HepG2 (cell line): ENCODE data around the gene RAB23. TPM values are rescaled to one million over a fixed set of nuclear protein-coding genes. Genes with fewer than 3 reads are reported as not detected.

ENCODE experiments used
- ETV6 ChIP-seq: sonication (generic); formaldehyde crosslinking; conservative IDR thresholded peaks from 2 replicates; pipeline ENCODE4 v1.4.0; 2020; ENCODE audit warnings: missing genetic modification reagents
- HNRNPL ChIP-seq: fragments of 200-400 bp; formaldehyde crosslinking; IDR thresholded peaks from 2 replicates; pipeline ENCODE4 v1.6.1; 2017; ENCODE audit warnings: mild to moderate bottlenecking, low read depth, low read length
- KDM2A ChIP-seq: sonication (generic); formaldehyde crosslinking; IDR thresholded peaks from 2 replicates; pipeline ENCODE4 v1.4.0; 2020; ENCODE audit warnings: low read depth, missing genetic modification reagents, borderline replicate concordance
- RELA ChIP-seq: sonication (generic); formaldehyde crosslinking; IDR thresholded peaks from 2 replicates; pipeline ENCODE4 v1.4.0; 2020; ENCODE audit warnings: missing genetic modification reagents
- TFDP1 ChIP-seq: IDR thresholded peaks from 2 replicates; pipeline ENCODE4 v1.6.1; 2016; ENCODE audit warnings: missing compliant biosample characterization, missing genetic modification reagents, borderline replicate concordance
- ZBTB7A ChIP-seq: sonication (generic); formaldehyde crosslinking; IDR thresholded peaks from 2 replicates; pipeline ENCODE4 v1.8.0; 2022; ENCODE audit warnings: mild to moderate bottlenecking, missing genetic modification reagents
- ZNF660 ChIP-seq: sonication (generic); formaldehyde crosslinking; IDR thresholded peaks from 2 replicates; pipeline ENCODE4 v1.5.1; 2020; ENCODE audit warnings: mild to moderate bottlenecking, low read depth, missing genetic modification reagents, borderline replicate concordance
- ZNF747 ChIP-seq: sonication (generic); formaldehyde crosslinking; IDR thresholded peaks from 2 replicates; pipeline ENCODE4 v1.8.1; 2023; ENCODE audit warnings: missing genetic modification reagents, mild to moderate bottlenecking, borderline replicate concordance
- ZNF788 ChIP-seq: sonication (generic); formaldehyde crosslinking; IDR thresholded peaks from 2 replicates; pipeline ENCODE4 v1.5.0; 2020; ENCODE audit warnings: mild to moderate bottlenecking, missing genetic modification reagents, borderline replicate concordance
- polyA plus RNA-seq, 8 experiments: library from polyadenylated mRNA; depleted of rRNA in 3 of 8; stranded (reverse) in 7 of 8; unstranded in 1 of 8; fragments of >200 nt; fragmentation: Illumina TruSeq in 4 of 8; extraction: Trizol in 4 of 8; gene quantifications; 2 replicates each; pipeline versions ENCODE4 v1.2.1 to v1.2.3, GENCODE V29; 2011 to 2016; ENCODE audit warnings: low read depth in 4 of 8, missing spikeins in 1 of 8, mixed read lengths in 1 of 8; ENCODE audit not compliant: insufficient read depth in 1 of 8
- total RNA-seq, 5 experiments: library from RNA; depleted of rRNA; stranded (reverse); fragments of >200 nt; fragmentation: Illumina TruSeq; extraction: Trizol; gene quantifications; 2 replicates each; pipeline ENCODE4 v1.2.3, GENCODE V29; 2016; ENCODE audit warnings: low read depth in 1 of 5
- TF ChIP-seq, protein P1 (sequence below): sonication (generic); formaldehyde crosslinking; IDR thresholded peaks from 2 replicates; pipeline ENCODE4 v1.5.0; 2020; ENCODE audit warnings: missing genetic modification reagents
- TF ChIP-seq, protein P2 (sequence below): sonication (generic); formaldehyde crosslinking; IDR thresholded peaks from 2 replicates; pipeline ENCODE4 v1.4.0; 2020; ENCODE audit warnings: missing genetic modification reagents
- TF ChIP-seq, protein P3 (sequence below): sonication (generic); formaldehyde crosslinking; IDR thresholded peaks from 2 replicates; pipeline ENCODE4 v1.4.0; 2020; ENCODE audit warnings: missing genetic modification reagents, borderline replicate concordance
- TF ChIP-seq, protein P4 (sequence below), 2 experiments: IDR thresholded peaks; 2 replicates each; pipeline ENCODE4 v1.6.1; 2011 to 2012; ENCODE audit warnings: low read length in 2 of 2, borderline replicate concordance in 1 of 2, low read depth in 1 of 2, mild to moderate bottlenecking in 1 of 2, moderate library complexity in 1 of 2

RAB23 gene
- total and polyA plus RNA-seq, 2 of the 13 experiments (the other 11 are each of a cell fraction or from before 2014, with no cell fraction given) = 5.5 to 16.4 TPM

DNA sequence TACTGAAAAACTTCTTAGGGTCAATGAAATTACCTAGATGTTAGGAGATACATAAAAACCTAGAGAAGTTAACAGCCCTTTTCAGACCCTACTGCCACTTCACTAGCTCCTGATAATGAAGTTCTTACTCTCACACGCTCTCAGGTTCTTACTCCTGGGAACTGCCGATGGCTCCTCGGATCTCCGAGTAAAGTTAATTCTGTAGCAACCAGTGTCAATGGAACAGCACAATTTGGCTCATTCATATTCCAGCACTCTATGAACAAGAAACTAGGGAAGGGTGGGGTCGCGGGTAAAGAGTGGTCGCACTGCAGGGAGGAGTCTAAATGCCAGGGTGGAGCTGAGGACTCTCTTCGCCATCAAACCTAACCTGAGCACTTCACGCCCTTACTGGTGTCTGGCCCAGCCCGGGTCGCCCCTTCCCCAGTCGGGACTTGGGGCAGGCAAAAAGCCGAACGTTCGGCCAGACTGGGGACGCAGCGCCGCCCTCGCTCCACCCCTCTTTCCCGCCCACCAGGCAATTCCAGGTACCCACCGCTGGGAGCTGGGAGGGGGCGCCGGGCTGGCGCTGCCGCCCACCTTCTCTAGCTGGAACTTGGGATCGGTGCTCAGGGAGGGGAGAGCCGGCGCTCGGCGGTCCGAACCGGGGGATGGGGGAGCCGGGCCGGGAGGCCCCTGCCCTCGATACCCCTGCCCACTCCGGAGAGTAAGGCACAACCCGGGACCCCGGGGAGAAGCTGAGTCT is 744 bp downstream of the RAB23 start (continued):
- TF ChIP-seq, protein P1, sequence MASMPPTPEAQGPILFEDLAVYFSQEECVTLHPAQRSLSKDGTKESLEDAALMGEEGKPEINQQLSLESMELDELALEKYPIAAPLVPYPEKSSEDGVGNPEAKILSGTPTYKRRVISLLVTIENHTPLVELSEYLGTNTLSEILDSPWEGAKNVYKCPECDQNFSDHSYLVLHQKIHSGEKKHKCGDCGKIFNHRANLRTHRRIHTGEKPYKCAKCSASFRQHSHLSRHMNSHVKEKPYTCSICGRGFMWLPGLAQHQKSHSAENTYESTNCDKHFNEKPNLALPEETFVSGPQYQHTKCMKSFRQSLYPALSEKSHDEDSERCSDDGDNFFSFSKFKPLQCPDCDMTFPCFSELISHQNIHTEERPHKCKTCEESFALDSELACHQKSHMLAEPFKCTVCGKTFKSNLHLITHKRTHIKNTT (CRISPR knock-in tag) = 0 out of 2 replicates have a peak, but pooled peaks have one; percentile 23
- TF ChIP-seq KDM2A (peak; percentile 92), ZBTB7A (CRISPR knock-in tag) (peak; percentile 89), HNRNPL (peak; percentile 22; the same call in 1 of the 2 replicates), ZNF788 (0 out of 2 replicates have a peak, but pooled peaks have one; percentile 12), ZNF747 (CRISPR knock-in tag) (no peak), ZNF660 (no peak), TFDP1 (no peak), RELA (CRISPR knock-in tag) (no peak), ETV6 (CRISPR knock-in tag) (no peak; the same call in none of the 2 replicates)
- TF ChIP-seq, protein P2, sequence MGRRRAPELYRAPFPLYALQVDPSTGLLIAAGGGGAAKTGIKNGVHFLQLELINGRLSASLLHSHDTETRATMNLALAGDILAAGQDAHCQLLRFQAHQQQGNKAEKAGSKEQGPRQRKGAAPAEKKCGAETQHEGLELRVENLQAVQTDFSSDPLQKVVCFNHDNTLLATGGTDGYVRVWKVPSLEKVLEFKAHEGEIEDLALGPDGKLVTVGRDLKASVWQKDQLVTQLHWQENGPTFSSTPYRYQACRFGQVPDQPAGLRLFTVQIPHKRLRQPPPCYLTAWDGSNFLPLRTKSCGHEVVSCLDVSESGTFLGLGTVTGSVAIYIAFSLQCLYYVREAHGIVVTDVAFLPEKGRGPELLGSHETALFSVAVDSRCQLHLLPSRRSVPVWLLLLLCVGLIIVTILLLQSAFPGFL (CRISPR knock-in tag) = no peak
- TF ChIP-seq, protein P3, sequence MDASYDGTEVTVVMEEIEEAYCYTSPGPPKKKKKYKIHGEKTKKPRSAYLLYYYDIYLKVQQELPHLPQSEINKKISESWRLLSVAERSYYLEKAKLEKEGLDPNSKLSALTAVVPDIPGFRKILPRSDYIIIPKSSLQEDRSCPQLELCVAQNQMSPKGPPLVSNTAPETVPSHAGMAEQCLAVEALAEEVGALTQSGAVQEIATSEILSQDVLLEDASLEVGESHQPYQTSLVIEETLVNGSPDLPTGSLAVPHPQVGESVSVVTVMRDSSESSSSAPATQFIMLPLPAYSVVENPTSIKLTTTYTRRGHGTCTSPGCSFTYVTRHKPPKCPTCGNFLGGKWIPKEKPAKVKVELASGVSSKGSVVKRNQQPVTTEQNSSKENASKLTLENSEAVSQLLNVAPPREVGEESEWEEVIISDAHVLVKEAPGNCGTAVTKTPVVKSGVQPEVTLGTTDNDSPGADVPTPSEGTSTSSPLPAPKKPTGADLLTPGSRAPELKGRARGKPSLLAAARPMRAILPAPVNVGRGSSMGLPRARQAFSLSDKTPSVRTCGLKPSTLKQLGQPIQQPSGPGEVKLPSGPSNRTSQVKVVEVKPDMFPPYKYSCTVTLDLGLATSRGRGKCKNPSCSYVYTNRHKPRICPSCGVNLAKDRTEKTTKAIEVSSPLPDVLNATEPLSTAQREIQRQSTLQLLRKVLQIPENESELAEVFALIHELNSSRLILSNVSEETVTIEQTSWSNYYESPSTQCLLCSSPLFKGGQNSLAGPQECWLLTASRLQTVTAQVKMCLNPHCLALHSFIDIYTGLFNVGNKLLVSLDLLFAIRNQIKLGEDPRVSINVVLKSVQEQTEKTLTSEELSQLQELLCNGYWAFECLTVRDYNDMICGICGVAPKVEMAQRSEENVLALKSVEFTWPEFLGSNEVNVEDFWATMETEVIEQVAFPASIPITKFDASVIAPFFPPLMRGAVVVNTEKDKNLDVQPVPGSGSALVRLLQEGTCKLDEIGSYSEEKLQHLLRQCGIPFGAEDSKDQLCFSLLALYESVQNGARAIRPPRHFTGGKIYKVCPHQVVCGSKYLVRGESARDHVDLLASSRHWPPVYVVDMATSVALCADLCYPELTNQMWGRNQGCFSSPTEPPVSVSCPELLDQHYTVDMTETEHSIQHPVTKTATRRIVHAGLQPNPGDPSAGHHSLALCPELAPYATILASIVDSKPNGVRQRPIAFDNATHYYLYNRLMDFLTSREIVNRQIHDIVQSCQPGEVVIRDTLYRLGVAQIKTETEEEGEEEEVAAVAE (CRISPR knock-in tag) = no peak
- TF ChIP-seq, protein P4, sequence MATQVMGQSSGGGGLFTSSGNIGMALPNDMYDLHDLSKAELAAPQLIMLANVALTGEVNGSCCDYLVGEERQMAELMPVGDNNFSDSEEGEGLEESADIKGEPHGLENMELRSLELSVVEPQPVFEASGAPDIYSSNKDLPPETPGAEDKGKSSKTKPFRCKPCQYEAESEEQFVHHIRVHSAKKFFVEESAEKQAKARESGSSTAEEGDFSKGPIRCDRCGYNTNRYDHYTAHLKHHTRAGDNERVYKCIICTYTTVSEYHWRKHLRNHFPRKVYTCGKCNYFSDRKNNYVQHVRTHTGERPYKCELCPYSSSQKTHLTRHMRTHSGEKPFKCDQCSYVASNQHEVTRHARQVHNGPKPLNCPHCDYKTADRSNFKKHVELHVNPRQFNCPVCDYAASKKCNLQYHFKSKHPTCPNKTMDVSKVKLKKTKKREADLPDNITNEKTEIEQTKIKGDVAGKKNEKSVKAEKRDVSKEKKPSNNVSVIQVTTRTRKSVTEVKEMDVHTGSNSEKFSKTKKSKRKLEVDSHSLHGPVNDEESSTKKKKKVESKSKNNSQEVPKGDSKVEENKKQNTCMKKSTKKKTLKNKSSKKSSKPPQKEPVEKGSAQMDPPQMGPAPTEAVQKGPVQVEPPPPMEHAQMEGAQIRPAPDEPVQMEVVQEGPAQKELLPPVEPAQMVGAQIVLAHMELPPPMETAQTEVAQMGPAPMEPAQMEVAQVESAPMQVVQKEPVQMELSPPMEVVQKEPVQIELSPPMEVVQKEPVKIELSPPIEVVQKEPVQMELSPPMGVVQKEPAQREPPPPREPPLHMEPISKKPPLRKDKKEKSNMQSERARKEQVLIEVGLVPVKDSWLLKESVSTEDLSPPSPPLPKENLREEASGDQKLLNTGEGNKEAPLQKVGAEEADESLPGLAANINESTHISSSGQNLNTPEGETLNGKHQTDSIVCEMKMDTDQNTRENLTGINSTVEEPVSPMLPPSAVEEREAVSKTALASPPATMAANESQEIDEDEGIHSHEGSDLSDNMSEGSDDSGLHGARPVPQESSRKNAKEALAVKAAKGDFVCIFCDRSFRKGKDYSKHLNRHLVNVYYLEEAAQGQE (IDR thresholded peaks at IDR 0.05; ENCODE audit: borderline replicate concordance in 1 of 2, low read depth in 1 of 2, low read length in 2 of 2) = no peak
